Measurements from ENCODE around the gene CCT7.
"Not testable (repeated sequence)": the region's sequence is repeated elsewhere in the genome, so short reads cannot be mapped to it uniquely, and the experiment has no call there.

The CCT7 gene

DNA sequence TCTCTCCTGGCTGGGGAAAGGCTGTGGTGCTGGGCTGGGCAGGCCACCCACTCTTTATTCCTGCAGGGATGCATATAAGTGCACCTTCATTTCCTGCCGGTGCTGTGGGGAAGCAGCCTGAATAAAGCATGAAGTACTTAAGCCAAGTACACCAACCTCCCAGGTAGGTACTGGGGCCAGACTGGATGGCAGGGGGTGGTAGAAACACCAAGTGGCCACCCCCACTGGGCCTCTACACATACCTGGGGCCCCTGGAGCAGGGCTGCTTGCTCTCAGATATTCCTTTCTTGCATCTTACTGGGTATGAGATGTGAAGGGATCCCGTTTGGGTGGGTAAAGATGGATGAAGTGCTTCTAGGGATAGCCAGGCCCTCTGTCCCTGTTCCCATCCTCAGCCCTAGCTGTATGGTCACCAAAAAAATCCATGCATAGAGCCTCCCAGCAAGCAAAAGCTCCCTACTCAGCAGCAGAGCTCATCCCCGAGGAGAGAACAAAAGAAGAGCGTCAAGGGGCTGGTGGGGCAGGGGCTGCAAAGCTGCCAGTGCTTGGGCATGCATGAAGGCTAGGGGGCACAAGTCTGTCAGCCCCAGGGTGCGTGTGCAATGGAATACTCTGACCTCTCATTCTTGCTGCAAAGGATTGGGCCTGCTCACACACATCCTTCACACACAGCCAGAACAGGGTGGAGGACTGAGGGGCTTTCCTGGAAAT is 22.0 kb downstream of the CCT7 start:
- DNase-seq, result no peak

DNA sequence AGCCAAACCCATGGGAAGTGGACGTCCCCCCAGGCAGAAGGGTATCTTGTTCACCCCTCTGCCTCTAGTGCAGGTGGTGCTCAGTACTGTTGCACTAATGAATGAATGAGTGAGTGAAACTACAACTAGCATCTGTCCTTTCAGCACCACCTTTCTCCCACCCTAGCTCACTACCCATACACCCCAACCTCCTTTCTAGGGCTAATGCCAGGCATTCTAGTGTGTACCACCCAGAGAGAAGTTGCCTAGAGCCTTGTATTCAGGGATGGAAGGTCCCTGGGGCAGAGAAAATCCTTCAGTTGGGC is 22.5 kb downstream of the CCT7 start:
- no peak for DNase-seq

DNA sequence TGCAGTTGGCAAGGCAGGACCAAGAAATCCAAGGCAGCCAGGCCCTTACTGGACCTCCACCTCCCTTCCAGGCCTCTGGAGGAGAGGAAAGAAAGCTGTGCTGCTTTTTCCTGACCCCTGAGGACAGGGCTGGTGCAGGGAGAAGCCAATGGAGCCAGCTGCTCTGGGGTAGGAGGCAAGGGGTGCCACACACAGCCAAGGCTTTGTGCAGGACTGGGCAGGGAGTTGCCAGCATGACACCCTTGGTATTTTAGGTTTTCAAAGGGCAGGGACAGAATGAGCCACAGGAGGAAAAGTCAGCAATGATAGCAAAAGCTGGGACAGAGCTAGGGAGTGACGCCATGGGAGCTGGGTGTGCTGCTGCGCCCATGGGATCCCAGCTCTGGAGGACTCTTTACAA is 22.9 kb downstream of the CCT7 start:
- DNase-seq, result no peak

DNA sequence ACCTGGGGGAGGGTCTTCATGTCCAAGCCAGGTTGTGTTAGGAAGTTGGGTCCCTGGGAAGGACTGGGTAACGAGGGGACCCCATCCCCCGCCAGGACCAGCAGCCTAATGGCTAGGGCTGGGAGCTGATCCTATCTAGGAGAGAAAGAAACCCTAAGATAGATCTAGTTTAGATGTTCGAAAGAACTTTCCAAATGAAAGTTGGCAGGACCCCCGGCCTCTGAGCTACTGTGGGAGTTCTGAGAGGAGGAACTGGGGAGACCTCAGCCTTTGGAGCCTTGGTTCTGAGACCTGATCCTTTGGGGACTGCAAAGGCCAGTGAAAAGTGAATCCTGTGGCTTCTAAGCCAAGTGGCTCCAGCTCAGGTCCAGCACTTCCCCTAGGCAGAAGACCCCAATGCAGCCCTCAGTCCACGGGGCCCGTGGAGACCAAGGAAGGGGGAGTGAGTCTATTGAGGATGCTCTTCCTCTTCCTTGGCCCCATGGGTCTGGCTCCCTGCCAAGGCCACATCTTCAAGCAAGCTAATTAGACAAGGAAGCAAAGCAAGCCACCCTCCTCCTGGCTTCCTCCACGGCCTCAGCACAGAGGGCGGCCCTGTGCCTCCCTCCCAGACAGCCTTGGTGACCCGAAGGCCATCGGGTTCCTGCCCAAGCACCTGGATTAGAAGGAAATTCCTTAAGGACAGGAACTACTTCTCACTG is 23.5 kb downstream of the CCT7 start:
- DNase-seq, result no peak

DNA sequence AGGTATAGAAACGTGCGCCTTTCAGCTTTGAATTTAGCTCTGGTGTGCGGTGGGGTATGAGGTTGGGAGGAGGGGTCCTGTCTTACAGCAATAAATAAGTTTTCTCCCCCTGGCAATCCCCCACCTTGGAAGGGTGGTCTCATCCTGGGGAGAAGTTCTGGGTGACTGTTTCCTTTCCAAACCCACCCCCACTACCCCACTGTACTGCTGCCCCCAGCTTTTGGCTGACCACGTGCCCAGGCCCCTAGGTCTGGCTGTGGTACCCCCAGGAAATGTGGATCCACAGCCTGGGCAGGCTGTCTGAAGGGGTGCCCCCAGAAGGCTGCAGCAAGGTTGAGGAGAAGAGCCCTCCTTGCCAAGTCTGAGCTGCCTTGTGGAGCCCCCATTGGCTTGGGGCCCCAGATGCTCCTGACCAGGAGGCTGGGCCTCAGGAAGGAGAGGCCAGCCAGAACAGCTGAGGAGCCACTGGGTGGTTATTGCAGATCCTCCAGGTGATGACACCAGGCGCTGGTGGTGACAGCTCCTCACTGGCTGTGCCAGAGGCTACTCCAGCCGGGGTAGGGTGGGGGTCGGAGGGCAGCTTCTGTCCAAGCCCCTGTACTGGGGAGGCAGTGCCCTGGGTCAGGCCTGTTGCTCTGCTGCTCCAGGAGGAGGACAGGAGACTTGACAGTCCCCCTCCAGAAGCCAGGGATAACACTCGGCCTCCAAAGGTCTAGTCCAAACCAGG is 24.2 kb downstream of the CCT7 start:
- DNase-seq, result no peak

DNA sequence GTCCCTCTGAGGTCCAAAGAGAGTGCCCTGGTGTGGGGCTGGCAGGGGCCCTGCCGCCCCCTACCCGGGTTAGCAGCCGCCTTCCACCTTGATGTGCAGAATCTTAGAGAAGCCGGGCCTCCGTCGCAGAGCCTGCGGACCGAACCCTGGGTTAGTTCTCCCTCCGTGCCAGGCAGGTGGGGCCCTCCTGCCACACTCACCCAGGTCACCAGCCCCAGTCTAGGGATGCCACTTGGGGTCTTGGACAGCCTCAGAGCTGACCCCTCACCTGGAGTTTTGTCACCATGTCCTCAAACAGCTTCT is 24.8 kb downstream of the CCT7 start:
- no peak for DNase-seq

DNA sequence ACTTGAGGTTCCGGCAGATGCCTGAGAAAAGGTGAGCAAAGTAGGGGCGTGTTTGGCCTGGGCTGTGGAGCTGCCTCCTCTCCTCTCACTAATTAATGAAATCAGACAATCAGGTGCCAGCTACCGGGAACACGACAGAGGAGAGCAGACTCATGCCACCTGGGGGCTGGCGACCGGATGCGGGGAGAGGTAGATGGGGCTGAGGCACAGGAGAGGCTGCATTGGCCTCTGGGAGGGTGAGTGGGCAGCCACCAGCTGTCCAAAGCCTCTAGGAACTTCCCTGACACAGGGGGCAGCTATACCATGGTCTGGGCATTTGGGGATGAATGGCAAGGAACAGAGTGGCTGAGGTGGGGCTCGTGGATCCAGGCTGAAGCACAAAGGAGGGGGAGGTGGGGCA is 25.2 kb downstream of the CCT7 start:
- no peak for DNase-seq

DNA sequence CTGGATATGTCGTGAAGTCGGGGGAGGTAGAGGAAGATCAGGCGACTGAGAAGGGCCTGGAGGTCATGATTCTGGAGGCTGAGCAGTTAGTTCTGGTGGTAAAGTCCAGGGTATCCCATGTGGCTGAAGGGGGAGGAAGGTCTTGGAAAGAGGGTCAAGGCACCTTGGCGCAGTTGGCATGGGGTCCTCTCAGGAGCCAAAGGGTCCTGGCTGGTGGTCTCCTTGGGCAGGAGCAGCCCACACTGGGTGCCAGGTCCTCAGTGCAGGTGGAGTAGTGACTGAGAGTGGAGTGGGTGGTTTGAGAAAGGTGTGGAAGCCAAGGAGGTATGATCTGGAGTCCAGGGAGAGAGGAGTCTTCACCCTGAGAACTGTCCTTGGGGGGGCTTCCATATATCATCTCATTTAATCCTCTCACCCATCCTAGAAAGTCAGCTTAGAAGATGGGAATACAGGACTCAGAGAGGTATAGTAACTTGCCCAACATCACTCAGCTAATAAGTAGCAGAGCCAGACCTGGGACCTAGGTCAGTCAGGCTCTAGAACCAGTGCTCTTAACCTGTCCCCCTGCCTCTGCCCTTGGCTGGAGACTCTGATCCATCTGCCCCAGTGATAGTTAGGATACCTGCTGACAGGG is 25.7 kb downstream of the CCT7 start:
- DNase-seq, result no peak

DNA sequence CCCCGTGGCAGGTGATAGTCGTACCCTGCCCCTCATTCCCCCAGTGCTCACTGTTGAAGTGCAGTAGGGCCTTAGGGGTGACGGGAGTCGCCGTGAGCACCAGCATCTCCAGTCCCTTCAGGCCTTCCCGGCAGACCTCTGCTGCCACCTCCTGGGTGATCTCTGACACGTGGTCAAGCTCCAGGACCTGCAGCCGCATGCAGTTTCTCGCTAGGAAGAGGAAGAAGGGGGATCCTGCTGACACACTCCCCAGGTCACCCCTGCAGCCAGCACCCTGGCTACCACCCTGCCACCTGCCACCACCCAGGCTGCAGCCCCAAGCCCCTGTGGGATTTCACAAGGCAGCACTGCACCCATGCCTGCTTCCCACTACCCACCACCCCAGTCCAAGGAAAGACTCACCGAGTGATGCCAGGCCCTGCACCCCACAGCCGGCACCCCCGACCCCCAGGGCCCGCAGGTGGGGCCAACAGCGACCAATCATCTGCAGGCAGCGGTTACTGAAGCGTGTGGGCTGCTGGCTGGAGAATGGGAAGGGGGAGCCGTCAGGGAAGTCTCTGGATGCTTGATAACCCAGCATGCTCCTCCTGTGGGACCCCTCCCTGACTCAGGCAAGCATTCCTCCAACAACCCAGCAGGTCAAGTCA is 26.4 kb downstream of the CCT7 start:
- peak; percentile 49 for DNase-seq

DNA sequence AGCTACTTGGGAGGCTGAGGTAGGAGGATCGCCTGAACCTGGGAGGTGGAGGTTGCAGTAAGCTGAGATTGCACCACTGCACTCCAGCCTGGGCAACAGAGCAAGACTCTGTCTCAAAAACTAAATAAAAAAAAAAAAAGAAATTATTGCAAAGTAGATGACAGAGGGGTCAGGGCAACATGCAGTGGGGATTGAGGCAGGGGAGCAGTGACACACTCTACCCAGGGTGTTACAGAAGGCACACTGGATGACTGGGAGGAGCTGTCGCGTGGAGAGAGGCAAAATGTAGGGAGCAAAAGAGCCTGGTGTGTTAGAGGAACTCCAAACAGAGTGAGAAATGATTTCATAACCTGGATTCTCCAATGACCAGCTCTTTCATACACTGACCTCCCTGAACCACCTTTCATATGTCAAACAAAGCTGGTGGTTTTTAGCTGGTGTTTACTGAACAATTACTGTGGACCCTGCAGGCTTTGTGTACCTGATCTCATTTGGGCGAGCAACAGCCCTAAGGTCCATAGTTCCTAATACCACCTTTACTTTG is 28.1 kb downstream of the CCT7 start:
- no peak for DNase-seq

DNA sequence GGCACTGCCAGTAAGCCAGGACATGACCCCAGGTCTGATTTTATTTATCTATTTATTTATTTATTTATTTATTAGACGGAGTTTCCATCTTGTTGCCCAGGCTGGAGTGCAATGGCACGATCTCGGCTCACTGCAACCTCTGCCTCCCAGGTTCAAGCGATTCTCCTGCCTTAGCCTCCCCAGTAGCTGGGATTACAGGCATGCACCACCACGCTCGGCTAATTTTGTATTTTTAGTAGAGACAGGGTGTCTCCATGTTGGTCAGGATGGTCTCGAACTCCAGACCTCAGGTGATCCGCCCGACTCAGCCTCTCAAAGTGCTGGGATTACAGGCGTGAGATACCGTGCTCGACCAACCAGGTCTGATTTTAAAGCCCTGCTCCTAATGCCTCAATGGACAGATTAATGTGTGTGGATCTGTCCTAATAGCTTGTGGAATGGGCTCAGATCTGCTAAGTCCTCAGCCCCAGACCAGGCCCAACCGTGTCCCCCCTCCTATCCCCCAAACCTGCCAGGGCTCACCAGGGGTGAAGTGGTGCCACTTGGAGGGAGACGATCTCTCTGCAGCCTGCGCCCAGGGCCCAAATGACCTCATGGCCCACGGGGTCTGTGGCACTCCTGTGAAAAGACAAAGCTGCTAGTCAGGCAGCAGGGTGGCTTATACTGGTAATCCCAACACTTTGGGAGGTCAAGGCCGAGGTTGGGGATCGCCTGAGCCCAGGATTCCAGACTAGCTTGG is 28.8 kb downstream of the CCT7 start:
- not testable (repeated sequence) for DNase-seq

DNA sequence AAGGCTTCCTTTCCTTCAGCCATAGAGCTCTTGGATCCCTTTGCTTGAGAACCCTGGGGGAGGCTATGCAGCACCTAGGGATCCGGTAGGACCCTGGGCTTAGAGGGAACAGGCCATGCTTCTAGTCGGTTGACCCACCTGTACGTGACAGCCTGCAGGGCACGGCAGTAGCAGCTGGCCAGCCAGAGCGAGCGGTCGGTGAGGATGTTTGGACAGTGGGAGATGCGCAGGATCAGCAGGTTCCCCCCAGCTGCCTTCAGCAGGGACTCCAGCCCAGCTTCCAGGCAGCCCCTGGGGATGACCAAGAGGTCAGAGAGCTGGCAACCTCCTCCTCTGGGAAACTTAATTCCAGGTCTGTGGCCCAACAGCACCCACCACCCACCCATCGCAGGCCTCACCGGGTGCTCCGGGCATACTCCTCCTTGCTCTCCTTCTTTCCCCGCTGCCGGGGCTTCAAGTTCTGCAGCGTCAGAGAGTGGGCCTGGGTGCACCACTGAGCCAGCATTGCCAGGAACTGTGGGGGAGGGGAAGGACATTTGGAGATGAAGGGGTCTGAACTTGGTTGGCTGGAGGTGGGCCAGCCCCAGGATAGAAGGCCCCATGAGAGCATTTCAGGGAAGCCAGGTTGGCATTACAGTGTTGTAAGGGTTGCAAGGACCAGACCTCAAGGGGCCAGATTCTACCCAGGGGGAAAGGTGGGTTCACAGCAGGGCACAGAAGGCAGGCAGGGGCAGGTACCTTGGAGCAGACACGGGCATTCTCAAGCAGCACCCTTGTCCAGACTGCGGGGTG is 29.6 kb downstream of the CCT7 start:
- no peak for DNase-seq

DNA sequence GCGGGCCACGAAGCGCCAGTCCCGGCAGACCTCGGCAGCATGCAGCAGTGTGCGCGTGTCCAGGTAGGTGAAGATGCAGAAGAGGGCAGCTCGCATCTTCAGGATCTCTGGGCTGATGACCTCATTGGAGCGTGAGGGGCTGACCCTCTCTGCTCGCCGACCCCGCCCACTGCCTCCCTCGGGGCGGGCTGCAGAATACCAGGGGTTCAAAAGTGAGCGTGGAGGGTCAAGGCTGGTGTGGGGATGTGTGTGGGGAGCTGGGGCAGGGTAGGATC is 30.2 kb downstream of the CCT7 start:
- DNase-seq, result no peak

DNA sequence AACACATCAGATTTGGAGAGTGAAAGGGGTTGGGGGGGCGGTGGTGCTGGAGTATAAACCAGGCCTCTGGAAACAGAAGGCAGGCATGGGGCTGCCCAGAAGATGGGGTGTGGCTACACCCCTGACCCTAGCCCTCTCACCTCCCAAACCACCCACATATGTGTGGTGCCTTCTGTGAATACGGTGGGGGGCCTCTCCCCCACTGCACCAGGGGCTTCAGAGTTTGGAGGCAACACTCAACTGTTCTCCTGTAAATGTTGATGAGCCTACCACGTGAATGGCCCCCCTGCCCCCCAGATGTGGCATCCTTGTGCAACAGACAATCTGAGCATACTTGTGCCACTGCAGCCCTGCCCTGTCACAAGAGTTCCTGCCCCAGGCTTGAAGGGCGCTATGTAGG is 30.7 kb downstream of the CCT7 start:
- no peak for DNase-seq

DNA sequence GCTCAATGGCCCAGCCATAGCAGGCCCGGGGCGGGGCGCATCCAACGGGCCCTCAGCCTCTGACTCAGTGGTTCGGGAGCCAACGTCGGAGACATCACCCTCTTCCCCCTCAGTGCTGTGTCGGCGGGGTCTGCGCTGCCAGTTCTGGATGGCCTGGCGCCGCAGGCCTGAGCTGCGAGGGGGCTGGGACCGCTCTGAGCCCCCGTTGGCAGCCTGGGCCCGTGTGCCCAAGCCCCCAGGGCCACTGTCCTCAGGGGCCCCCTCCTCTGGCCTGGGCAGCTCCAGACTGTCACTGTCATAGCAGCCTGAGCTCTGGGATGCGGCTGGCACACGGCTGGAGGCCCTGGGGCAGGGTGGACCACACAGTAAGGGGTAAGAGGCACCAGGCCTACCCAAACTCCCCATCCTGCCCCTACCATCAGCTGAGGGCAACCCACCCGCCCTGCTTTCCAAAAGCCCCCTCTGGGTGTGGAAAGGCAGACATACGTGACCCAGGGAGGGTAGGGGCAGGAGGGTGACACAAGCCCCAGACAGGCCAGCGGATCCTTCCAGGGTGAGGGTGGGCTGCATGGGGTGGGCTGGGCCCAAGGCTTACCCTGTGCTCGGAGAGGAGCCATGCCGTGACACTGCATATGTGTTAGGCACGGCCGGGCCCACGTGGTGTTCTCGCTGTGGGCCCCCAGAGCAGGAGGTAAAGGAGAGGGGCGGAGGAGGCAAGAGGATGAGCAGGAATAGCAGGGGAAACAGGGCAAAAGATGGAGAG is 31.4 kb downstream of the CCT7 start:
- no peak for DNase-seq

DNA sequence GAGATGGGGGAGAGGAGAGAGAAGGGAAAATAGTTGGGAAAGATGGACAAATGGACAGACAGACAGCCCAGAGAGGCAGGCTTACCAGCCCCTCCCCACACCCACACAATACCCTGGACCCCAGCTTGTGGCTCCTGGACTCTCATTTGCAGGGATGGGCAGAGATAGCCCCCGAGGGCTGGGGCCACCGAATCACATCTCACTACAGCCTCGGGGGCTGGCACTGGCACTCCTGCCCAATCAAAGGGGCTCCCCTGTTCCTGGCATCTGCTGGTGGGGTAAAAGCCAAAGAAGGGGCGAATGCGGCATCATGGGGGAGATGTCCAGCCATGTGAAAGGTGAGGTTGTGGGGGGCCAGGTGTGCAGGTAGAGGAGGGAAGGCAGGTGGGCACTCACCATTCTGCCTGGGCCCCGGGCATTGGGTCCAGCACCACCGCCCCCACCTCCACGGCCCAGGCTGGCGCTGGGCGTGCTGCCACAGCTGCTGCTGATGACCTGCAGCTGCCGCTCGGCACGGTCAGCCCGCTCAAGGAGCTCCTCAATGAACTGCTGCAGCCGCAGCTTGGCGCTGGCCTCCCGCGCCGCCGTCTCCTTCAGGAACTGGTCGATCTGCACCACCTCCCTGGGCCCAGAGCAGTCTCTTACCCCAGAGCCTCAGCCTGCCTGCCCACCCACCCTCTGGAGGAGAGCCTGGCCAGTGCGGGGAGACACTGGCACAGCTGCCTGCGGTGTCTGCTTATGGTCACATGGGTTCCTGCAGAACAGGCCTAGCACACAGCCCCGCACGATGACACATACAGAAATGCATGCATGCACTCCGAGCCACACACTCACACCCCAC is 32.2 kb downstream of the CCT7 start:
- peak; percentile 19 for DNase-seq

DNA sequence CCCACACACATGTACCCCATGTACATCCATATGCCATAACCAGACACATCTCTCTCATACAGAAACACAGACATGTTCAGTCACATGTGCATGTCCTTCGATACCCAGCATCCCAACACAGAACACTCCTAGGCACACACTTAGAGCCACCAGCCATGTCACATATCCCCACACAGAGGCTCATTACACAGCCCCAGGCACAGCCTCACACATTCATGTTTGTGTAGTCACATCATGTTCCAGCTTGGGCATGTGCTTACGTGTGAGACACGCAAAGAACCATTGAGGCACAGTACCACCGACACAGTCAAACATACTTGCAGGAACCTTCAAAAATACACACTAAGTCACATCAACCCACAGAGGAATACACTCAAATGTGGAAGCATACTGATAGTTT is 32.9 kb downstream of the CCT7 start:
- no peak for DNase-seq

DNA sequence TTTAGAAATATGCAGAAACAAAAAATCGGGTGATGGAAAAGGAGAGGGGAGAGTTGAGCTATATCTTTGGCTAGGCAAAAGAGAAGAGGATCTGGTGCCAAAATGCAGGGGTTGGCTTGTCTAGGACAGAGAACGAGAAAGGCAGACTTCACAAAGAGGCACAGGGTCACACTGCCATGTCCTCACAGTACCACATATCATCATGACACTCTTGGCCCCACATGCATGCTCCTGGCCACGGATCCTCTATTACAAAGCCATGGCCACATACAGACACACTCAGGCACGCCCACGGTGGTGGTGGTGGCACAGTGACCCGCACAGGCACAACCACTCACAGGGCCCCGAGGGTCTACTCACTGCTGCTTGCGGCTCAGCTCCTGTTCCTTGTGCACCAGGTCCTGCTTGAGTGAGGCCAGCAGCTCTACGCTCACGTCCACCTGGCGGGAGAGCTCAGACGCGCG is 34.3 kb downstream of the CCT7 start:
- no peak for DNase-seq

DNA sequence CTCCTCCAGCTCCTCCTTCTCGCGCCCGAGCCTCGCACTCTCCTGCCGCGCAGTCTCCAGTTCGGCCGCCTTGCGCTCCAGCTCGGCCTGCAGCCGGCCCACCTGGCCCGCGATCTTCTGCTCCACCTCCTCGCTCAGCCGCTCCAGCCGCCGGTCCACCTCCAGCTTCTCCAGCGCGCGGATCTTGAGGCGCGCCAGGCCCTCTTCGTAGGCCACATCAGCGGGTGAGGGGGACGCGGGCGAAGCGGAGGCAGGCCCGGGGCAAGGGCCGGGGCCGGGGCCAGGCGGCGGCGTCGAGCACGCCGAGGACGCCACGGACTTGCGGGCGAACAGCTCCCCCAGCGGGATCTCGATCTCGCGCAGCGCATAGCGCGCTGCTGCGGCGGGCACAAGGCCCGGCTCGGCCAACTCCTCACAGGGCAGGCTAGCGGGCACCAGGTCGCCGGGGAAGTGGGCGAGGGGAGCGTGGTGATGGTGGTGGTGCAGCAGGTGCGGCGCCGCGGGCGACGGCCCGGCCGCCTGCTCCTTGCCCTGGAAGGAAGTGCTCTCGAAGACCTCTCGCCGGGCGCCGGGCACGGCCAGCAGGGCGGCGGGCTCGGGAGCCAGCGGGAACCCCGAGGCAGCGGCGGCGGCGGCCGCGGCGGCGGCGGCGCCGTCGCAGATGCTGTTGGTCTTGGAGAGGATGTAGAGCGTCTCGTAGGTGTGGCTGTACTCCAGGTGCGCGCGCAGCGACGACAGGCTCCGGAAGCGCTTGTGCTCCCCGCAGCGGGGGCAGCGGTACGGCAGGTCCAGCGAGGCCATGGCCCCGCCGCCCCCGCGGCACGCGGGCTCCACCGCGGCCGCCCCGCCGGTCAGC is 35.0 kb downstream of the CCT7 start:
- DNase-seq, result no peak
